Measurements from ENCODE around the gene GRIK5.

DNA sequence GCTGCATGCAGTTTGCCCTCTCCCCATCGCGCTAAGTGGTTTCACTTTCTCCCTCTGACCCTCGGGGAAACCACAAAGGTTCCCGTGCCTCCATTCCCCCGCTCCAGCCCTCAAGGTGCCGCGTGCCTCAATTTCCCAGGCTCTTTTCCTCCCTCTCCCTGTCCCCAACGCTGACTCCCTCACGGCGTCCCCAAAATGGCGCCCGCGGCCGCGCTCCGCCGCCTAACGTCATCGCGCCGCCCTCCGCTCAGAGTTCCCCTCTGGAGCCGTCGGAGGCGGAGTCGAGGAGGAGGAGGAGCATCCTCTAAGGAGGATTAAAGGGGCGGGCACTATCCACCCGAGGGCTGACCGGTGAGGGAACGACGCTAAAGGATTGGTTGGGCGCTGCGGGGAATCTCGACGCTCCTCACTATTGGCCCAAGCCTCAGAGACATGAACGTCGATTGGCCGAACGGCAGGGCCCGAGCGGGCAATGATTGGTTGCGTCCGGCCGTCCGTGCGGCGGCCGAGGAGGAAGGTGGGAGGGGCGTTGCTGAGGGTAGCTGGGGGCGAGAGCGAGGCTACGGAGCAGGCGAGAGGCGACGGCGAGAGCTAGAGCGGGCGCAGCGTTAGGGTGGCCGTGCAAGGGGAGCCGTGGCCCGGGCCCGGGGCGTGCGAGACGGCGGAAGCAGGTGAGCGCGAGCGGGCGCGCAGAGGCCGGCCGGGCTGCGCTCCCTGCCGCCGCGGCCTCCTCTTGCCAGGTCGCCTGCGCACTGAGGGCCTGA lies 5.8 kb upstream of the GRIK5 start, which contains the start of gene ZNF574:
- TF ChIP-seq POLR2A (IDR thresholded peaks at IDR 0.05; ENCODE audit: low read depth, low read length) (peak; percentile 85), POLR2AphosphoS5 (IDR thresholded peaks at IDR 0.05; ENCODE audit: low read depth, low read length) (peak; percentile 86)
